GM10847 (cell line): Measurements from ENCODE around the gene KIF16B.

ENCODE experiments used
- POLR2A ChIP-seq: IDR thresholded peaks from 2 replicates; pipeline ENCODE4 v1.6.1; 2011; ENCODE audit not compliant: insufficient read length; ENCODE audit errors: extremely low read depth

The KIF16B gene

DNA sequence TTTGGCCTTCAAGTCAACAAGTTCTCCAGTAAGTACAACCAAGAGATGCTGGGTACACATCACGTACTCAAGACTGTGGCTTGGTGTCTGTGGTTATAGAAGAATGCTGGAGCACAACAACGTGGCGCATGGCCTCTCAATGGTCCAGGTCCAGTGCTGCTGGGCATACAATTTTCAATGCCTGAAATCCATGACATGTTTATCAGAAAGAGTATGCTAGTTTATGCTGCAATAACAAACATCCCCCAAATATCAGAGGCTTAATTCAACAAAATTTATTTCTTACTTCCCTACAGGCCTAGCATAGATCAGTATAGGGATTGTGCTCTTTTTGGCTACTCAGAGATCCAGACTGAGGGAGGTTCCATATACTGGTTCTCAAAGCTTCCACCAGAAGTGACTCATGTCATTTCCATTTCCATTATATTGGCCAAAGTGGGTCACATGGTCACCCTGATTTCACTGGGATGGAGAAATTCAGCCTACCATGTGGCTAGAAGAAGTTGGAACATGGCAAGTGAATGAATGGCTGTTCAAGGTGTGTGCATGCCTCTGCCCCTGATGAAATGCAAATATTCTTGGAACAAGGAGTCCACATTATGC, 33.3 kb upstream of the KIF16B start:
- TF ChIP-seq POLR2A = no peak

DNA sequence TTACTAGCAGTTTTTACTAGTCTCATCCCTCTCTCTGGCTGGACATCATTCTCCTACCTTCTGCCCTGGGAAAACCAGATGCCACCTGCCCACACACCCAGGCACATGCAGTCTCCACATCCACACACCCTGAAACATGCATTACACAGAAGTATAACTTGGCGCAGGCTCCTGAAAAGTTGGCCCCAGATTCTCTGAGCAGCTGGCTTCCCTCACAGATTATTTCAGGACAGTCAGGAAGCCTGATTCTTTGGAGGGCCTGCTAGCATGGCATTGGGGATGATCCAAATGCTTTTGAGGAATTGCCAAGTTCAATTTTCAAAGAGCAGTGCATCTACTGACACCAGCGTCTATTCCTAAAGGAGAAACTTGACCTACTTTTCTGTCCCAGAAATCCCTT, 27.8 kb upstream of the KIF16B start:
- TF ChIP-seq POLR2A = no peak

DNA sequence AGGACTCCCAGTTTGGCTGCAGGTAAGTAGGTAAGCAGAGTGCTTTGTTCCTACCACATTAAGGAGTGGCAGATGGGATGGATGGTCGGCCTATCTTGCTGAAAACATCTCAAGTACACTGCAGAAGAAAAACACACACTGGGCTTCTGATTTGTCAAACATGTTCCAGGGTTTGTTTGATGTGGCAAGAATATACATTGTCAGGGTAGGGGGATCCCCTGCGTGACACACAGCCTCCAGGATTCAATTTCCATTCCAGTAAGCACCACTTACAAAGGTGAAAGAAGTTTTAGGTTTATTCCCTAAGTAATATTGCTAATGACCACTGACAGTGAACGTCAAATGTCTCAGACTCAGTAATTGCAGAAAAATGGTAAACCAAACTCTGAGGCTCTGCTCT, 26.0 kb upstream of the KIF16B start:
- TF ChIP-seq POLR2A = no peak

DNA sequence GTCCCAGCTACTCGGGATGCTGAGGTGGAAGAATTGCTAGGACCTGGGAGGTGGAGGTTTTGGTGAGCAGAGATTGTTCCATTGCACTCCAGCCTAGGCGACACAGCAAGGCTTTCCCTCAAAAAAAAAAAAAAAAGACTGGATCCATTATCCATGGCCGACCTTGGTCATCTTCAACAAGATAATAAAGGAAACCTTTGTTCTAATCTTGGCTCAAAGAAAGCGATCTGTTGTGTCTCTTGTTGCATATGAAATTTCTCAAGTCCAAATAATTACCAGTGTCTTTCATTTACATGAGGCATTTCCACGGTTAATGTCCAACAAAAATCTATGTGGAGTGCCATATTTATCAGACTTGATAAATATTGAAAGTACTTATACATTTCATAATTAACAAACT, 23.7 kb upstream of the KIF16B start:
- no peak for TF ChIP-seq POLR2A

DNA sequence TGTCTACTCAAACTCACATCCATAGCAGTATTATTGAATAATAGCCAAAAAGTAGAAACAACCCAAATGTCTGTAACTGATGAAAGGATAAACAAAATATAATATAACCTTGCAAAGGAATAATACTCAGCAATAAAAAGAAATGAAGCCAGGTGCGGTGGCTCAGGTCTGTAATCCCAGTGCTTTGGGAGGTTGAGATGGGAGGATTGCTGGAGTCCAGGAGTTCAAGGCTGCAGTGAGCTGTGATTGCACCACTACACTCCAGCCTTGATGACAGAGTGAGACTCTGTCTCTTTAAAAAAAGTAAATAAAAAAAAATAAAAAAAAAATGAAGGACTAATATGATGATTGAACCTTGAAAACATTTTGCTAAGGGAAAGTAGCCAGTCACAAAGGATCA, 22.1 kb upstream of the KIF16B start:
- TF ChIP-seq POLR2A = no peak

DNA sequence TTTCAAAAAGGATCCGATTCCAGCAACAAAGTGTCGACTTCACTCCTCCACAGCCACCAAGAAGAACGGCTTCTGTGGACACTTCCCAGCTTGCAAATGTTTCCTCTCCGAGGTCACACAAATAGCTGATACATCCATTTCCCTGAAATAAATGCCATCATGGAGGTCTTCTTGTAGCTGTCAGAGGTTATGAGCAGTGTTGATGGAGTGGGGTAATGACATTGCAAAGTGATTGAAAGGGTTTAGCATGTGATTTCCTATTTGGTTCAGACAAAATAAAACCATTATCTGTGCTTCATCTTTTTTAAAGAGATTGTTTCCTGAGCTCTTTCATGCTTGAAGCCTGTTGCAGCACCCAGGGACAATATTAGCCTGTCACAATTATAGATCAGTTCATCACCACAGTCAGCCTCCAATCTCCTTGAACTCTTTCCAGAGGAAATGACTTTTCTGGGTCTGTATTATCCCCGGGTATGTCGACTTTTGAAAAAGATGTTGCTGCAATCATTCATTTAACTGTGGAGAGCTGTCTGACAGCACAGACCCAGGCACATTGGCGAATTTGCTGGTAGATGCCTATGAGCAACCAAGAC, 16.9 kb upstream of the KIF16B start:
- TF ChIP-seq POLR2A = no peak

DNA sequence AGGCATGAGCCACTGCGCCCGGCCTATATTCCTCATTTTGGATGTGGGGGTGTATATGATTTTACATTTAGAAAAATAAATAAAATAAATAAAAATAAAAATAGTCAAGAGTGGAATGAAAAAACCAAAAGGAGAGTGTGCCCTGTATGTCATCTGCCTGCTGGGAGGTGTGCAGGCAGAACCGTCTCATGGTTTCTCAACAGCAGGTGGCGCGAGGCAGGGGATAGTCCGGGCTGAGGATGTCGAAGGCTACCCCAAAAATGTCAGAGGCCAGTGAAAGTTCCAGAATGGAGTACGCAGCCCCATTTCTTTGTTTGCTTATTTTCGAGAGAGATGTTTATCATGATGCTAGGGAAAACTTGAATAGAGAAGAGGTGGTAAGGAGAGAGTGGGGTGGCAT, 16.4 kb upstream of the KIF16B start:
- TF ChIP-seq POLR2A = no peak

DNA sequence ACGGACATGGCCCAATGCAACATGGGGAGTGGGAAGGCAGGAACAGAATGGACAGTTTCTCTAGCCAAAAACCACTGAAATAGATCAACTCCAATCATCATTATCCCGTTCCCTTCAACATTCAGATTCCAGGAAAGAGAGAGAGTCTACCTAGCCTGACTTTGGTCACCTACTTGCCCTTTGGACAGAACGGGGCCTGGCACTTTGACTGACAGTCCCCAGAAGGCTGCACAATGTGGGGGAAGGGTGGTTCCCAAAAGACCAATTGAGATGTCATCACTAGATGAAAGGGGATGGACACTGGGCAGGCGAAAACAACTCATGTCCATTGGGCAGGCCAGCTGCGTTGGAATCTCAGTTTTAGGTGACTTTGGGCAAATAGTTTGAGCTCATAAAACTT, 15.0 kb upstream of the KIF16B start:
- no peak for TF ChIP-seq POLR2A

DNA sequence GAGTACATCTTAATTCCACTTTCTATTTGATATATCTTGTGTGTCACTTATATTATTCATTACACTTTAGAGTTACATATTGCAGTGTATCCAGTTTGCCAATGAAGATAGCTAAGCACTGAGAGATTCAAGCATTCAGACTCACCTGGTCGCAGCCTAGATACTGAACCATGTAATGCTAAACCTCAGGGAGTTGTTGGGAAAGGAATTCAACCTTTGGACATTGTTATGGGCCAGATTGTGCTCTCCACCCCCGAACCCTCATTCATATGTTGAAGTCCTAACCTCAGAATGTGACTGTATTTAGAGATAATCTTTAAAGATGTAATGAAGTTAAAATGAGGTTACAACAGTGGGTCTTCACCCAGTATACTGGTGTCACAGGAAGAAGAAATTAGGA, 13.8 kb upstream of the KIF16B start:
- TF ChIP-seq POLR2A = no peak

DNA sequence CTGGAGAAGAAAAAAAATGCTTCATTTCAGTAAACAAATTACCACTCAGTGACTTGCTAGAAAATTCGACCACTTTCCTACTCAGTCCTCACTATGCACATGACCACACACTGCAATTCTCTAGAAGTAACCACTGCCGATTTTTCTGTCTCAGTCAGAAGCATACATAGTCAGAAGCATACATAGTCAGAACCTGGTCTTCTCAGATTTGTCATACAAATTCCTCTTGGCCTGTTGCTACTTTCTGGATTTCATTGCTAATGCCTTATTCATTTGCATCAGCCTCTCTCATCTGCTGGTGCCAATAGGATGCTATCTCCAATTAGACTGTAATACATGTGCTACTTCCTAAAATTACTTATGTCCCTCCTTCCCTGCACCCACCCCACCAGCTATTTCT, 10.2 kb upstream of the KIF16B start:
- TF ChIP-seq POLR2A = no peak

DNA sequence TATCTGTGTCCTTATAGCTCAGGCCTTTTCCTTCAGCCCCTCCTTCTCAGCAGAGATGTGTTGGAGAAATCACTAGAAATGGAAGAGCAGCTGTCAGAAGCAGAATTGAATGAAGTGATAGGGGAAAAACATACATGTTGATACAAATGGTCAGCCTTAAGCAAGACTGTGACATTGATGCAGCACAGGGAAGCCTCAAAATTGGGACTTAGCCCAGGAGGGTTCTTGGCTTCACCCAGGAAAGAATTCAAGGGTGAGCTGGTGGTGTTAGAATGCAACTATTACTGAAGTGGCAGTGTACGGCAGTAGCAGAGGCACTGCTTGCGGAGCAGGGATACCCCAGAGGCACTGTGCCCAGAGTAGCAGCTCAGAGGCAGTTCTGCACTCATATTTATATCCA, 8.0 kb upstream of the KIF16B start:
- no peak for TF ChIP-seq POLR2A

DNA sequence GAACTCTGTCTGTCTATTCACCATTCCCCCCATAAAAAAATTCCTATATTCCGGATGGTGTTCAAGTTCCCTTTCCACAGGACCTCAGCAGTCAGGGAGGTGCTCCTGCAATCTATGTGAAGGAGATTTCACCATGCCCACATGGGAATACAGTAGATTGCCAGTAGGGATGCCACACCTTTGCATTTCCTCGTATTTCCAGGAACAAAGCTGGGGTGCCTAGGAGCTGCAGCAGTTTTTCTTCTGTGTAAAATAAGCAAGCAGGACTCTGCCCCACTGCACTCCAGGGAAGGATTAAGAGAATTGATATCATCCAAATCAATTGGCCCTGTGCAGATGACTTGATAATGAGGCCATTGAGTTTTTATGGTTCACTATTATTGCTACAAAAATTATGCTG, 7.4 kb upstream of the KIF16B start:
- TF ChIP-seq POLR2A = no peak

DNA sequence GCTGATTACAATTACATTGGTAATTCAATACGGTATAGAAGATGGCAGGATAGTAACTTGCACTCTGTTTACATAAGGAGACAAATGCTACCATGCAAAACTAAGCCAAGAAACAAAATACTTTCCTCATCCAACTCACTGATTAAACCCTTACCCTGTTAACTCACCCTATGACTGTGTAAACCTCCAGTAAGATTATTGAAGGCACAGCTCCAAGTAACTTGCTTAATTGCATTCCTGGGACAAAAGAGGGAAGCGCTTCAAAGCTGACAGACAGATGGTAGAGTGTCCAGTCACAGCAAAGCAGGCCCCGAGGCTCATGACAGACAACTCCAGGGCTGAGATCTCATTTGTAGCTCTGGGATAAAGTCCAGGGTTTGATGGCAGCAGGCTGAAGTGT, 6.9 kb upstream of the KIF16B start:
- no peak for TF ChIP-seq POLR2A

DNA sequence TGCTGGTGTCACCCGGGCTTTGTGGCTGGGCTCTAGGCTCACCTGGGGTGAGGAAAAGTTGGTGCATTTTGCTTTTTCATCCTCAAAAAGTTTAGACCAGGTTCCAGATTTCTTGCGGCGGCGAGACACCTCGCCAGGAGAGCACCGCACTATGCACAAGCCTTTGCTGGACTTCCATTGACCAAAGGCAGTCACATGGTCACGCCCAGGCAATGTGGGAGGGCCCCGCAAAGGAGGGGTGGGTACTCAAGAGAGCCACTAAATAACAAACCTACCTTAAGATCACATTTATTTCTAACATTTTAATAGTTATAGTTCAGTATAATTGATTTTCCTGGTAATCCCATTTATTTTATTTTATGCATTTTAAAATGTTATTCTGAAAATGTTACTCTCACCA, 3.0 kb upstream of the KIF16B start:
- no peak for TF ChIP-seq POLR2A

DNA sequence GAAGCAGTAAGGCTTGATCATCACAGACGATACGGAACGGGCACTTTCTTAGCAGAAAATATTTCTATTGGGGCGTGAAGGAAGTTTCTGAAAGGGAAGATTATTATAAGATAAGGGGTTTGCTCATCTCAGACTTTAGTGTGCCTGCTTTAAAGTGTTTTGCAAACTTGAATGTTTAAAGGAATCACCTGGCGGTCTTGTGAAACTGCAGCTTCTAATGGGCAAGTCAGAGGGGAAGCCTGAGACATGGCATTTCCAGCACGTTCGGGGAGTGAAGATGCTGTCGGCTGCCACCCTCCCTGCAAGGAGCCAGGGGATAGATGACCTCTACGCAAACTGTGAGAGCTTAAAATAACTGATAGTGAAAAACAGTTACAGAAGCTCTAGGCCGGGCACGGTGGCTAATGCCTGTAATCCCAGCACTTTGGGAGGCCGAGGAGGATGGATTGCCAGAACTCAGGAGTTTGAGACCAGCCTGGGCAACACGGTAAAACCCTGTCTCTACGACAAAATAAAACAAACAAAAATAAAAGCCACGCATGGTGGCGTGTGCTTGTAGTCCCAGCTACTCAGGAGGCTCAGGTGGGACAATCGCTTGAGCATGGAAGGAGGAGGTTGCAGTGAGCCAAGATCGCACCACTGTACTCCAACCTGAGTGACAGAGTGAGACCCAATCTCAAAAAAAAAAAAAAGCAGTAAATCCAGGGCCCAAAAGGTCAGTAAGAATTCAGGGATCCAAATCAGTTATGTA, 2.3 kb upstream of the KIF16B start:
- no peak for TF ChIP-seq POLR2A

DNA sequence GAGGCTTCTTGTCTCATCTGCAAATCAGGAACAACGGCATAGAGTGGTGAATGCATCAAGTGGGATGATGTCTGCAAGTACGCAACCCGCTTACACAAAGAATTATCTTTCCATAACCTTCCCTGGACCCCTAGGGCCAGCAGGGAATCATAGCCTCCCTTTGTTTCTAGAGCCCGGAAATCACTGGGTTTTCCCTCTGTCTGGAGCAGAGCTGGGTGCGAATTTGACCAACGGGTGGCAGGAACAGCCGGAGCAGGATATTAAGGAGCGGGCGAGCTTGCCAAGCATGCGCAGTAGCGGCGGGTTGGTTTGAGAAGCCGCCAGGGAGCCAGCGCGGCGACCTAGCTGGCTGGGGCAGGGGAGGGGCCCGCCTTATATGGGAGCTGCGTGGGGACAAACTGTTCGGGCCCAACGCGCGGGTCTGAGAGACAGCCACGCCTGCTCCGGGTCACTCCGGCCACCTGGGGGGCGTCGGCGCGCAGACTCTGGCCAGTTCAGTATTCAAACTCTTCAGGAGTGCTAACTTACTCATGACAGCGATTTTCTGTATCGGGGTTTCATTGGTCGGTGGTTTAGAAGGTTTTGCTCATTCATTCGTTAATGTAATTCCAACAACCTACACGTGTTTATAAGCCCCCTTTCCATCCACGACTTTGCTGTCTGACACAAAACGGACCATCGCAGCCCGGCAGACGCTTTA, 1.6 kb upstream of the KIF16B start:
- no peak for TF ChIP-seq POLR2A
